HG02623 (cell line): ENCODE results near the gene HECTD1.
A peak's percentile ranks its signal among the peaks of the same experiment; 100 is the strongest.
"Not testable (repeated sequence)": the region's sequence is repeated elsewhere in the genome, so short reads cannot be mapped to it uniquely, and the experiment has no call there.

Experiments
- ATAC-seq: cut with Tn5 transposase; IDR thresholded peaks from one replicate; pipeline ENCODE4 v1.9.1; 2021; ENCODE audit warnings: moderate library complexity; ENCODE audit not compliant: unreplicated experiment

The HECTD1 gene

GRCh38 chr14:31229009-31229408 lies 21.4 kb upstream of the HECTD1 start:
- peak; percentile 77 for ATAC-seq

- ATAC-seq: no peak
These were observed 20.9 kb upstream of the HECTD1 start for GRCh38 chr14:31228533-31228932.

- no peak for ATAC-seq
These were observed 17.2 kb upstream of the HECTD1 start for GRCh38 chr14:31224808-31225207.

GRCh38 chr14:31223331-31223730 lies 15.7 kb upstream of the HECTD1 start:
- no peak for ATAC-seq

- ATAC-seq: no peak
These were observed 15.2 kb upstream of the HECTD1 start for GRCh38 chr14:31222834-31223233.

GRCh38 chr14:31221266-31221665 lies 13.7 kb upstream of the HECTD1 start:
- no peak for ATAC-seq

- ATAC-seq: no peak
These were observed 11.6 kb upstream of the HECTD1 start for GRCh38 chr14:31219169-31219568.

GRCh38 chr14:31216359-31216758 lies 8.8 kb upstream of the HECTD1 start:
- no peak for ATAC-seq

GRCh38 chr14:31212893-31213292 lies 5.3 kb upstream of the HECTD1 start:
- ATAC-seq: no peak

GRCh38 chr14:31209605-31210004 lies 2.0 kb upstream of the HECTD1 start:
- no peak for ATAC-seq

- ATAC-seq: no peak
These were observed 1.2 kb upstream of the HECTD1 start for GRCh38 chr14:31208546-31209424.

- peak; percentile 26 for ATAC-seq
These were observed 272 bp downstream of the HECTD1 start for GRCh38 chr14:31207287-31207754.

GRCh38 chr14:31206536-31207286 lies 882 bp downstream of the HECTD1 start:
- ATAC-seq: peak; percentile 17

- ATAC-seq: no peak
These were observed 1.7 kb downstream of the HECTD1 start for GRCh38 chr14:31205681-31206535.

- ATAC-seq: no peak
These were observed 2.7 kb downstream of the HECTD1 start for GRCh38 chr14:31204593-31205534.

- not testable (repeated sequence) for ATAC-seq
These were observed 3.5 kb downstream of the HECTD1 start for GRCh38 chr14:31203899-31204592.

- ATAC-seq: no peak
These were observed 4.2 kb downstream of the HECTD1 start for GRCh38 chr14:31203414-31203742.

GRCh38 chr14:31201111-31201510 lies 6.5 kb downstream of the HECTD1 start:
- no peak for ATAC-seq

- ATAC-seq: no peak
These were observed 6.9 kb downstream of the HECTD1 start for GRCh38 chr14:31200702-31200990.

- no peak for ATAC-seq
These were observed 9.9 kb downstream of the HECTD1 start for GRCh38 chr14:31197671-31198070.
